Subcutaneous adipose tissue (tissue), 4 donors: ENCODE data around the gene ARHGAP25. TPM values are rescaled to one million over a fixed set of nuclear protein-coding genes. Genes with fewer than 3 reads are reported as not detected.

Experiments
- total RNA-seq, 4 donors: library from RNA; depleted of rRNA; stranded (reverse); fragments of >200 nt; gene quantifications; one replicate each; pipeline ENCODE4 v1.1.0, GENCODE V29; 2016
- TF ChIP-seq, protein P1 (sequence below): fragments of 450-650 bp; IDR thresholded peaks from one replicate; pipeline ENCODE4 v1.5.1; 2016; ENCODE audit warnings: low read depth, mild to moderate bottlenecking, control low read depth, antibody characterized with exemption, moderate library complexity

The ARHGAP25 gene
- total RNA-seq, 4 donors from 2014 or later: 7.3 to 29.7 (median 14.3) TPM

DNA sequence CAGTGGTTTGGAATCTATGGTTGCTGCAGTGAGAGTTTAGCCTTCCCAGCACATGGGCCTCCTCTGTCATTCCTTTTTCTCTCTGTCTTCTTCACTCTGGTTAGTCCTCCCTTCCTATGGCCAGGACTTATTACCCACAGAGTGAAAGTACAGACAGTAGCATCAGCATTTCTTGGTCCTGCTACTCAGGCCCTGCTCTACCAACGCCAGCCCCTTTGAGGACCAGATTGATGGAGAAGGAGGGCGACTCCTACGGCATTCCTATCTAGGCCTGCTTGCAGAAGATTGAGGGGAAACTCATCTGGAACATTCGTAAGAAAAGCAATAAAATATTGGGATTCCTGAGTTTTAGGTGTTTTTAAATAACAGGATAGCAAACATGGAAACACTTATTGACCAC is 93.1 kb downstream of the ARHGAP25 start:
- TF ChIP-seq, protein P1, sequence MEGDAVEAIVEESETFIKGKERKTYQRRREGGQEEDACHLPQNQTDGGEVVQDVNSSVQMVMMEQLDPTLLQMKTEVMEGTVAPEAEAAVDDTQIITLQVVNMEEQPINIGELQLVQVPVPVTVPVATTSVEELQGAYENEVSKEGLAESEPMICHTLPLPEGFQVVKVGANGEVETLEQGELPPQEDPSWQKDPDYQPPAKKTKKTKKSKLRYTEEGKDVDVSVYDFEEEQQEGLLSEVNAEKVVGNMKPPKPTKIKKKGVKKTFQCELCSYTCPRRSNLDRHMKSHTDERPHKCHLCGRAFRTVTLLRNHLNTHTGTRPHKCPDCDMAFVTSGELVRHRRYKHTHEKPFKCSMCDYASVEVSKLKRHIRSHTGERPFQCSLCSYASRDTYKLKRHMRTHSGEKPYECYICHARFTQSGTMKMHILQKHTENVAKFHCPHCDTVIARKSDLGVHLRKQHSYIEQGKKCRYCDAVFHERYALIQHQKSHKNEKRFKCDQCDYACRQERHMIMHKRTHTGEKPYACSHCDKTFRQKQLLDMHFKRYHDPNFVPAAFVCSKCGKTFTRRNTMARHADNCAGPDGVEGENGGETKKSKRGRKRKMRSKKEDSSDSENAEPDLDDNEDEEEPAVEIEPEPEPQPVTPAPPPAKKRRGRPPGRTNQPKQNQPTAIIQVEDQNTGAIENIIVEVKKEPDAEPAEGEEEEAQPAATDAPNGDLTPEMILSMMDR: no peak

DNA sequence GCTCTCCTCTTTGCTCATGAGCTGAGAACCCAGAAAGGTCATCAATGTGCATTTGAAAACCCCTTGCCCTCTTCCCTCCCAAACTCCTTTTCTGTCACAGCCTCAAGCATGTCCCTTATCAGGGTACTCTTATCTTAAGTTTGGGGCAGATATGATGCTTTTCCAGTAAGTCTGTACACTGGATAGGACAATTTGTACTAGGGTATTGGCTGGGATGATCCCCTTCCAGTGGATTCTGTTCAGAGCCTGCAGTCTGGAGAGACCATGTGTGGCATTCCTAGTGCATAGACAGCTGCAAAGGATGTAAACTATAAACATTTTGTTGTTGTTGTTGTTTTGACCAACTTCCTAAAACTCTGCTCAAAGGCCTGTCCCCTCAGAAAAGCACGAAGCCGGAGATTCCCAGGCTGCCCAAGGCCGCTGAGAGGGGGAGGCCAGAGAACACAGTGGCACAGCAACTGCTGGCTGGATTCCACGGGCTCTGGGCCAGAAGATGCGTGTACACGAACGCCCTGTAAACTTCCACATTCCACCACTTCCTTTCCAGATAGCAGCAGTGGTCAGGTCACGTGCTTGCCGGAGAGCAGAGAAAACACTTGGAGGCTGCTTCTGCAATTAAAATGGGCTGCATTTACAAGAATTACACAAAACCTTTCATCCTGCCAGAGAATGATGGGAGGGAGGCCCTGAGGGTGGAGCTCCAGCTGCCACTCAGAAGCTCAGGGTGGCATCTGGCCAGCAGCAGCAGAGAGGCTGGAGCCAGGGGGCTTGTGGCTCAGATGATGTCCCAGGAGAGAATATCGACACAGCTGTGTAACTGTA is 94.5 kb downstream of the ARHGAP25 start:
- TF ChIP-seq, protein P1: no peak

DNA sequence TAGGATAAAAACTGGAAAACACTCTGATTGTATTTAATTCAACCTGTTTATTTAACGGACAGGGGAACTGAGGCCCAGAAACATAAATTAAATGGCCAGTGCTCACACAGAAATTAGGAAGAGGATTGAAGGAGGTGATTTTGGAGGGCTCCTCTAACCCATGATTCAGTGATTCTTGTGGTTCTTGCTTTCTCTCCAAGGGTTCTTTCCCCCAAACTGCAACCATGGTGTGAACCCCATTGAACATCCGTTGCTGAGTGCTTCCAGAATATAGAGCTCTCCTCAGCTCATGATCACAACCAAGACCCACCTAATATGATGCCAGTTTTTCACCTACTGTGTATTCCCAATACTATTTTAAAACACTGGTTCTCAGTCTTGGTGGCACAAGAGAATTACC is 95.1 kb downstream of the ARHGAP25 start:
- TF ChIP-seq, protein P1: no peak

DNA sequence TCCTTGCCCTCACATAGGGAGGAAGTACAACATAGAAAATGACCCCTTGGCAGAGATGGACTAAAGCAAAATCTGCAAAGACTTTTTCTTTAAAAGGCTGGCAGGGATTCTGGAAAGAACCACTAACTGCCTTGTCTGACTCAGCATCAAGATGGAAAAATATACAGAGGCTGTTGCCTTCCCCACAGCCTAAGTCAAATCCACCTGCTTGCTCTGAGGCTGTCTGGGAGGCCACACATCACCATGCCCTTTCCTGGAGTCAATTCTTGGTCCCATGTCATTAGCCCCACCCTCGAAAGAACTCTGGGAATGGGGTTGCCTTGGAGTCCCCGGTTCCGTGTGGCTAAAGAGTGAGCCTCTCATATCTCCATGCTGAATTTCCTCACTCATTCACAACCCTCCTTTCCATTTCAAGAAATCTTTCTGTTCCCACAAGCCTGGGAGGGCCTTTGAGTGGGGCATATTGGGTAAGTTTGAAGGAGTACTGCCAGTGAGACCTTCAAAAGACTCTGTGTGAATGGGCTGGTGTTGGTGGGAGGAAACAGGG is 97.1 kb downstream of the ARHGAP25 start:
- TF ChIP-seq, protein P1: no peak

DNA sequence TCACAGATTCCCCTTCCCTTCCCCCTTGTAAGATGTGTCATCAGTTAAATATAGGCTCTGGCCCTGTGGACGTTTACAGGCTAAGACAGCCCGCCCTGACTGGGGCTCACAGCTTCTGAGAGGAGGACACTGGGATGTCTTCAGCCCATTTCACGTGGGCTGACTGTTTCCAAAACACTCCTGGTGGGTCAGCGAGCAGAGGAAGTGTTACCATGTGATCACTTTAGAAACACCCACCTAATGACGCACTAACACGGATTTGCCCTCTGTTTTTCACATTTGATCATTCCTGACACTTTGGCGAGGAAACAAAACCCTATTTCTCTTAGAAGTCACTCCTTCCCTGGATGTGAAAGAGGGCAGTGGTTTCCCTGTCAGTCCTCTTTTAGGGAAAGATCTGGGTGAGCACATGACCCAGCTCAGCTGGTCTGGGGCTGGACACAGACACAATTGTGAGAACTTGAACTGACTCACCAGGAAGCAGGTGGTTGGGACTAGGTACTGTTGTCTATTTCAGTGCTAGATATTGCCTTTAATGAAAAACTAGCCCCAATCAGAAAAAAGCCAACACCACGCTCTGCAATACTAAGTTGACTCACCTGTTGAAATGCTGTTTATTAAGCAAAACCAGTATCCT is 97.7 kb downstream of the ARHGAP25 start:
- TF ChIP-seq, protein P1: no peak

DNA sequence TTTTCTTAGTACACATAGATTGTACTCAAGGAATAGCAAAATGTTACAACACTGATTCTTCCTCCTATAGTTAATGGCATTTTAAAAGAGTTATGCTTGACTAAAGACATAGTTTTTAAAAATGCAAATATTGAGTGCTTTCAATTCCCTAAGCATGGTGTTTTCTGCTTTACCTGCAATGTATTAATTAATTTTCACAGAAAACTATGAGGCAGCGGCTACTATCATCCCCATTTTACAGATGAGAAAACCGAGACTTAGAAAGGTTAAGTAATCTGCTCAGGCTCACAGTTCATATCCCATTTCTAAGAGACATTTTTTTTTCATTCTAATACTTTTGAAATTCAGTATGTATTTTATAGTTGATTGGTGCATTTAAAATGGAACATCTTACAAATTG is 98.6 kb downstream of the ARHGAP25 start:
- TF ChIP-seq, protein P1: no peak

DNA sequence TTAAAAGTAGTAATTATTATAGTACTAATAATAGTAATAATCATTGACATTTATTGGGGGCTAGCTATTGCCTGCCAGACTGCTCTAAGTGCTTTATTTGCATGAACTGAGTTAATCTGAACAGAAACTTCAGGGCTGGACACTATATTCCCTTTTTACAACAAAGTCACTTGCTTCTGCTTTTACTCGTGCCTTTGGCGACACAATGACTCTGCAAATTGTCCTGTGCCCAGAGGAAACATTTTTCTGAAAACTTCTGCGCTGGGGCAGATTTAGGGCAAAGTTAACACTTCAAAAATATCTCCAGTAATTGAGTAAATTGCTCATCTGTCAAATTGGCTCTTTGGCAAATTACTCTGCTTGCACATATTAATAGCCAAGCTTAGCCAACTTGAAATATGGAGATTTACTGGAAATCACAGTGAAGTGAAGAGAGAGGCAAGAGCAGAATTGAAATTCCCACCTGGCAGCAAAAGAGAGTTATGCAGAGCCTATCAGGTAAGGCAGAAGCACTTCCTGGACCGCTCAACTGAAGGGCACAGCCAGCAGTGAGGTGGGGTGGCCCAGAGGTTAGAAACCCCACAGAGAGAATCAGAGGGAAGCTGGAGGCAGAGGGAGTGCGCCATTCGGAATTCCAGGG is 100.2 kb downstream of the ARHGAP25 start:
- TF ChIP-seq, protein P1: no peak
